ENCODE measurements around the gene TEKTIP1. TPM values are rescaled to one million over a fixed set of nuclear protein-coding genes. Genes with fewer than 3 reads are reported as not detected.

Gene TEKTIP1
- total RNA-seq, 1 experiment from 2014 or later, result 1.3 TPM

DNA sequence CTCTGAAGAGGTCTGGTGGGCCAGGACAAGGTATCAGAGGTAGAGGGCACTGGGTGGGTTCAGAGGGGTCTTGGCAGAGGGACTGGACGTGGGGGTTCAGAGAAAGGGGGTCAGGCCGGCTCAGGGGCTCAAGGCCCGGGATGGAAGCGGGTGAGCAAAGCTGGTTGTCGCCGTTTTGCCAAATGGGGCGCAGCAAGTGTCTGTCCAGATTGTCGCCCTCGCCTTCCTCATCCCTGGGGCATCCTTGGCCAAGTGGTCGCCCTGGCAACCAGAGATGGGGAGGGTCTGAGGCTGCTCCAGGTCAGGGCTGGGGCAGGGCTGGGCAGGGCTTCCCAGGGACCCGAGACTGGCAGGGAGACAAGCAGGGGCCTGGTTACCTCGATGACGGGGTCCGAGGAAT lies 45.3 kb upstream of the TEKTIP1 start:
- Histone ChIP-seq H2BK20ac (ENCODE audit: low read depth, low read length, poor library complexity, severe bottlenecking) (no peak overlapping the region), H3K4me2 (ENCODE audit: insufficient read depth, insufficient read length, low read length) (no peak overlapping the region), H3K18ac (ENCODE audit: insufficient read length, low read depth, low read length) (no peak overlapping the region), H3T11ph (ENCODE audit: low read length) (no peak overlapping the region), H3K79me1 (ENCODE audit: insufficient read depth, low read depth, low read length, poor library complexity, severe bottlenecking) (no peaks in the 10 kb centered on the region), H2BK12ac (ENCODE audit: insufficient read length, low read depth, low read length) (no peak overlapping the region), H4K20me1 (ENCODE audit: control insufficient read depth, insufficient read depth, insufficient read length) (no peaks in the 10 kb centered on the region), H3K27ac (ENCODE audit: insufficient read length, low read depth, low read length) (no peak overlapping the region), H3K23me2 (ENCODE audit: insufficient read length, low read depth, low read length, poor library complexity, severe bottlenecking) (no peaks in the 10 kb centered on the region), H3K9me3 (ENCODE audit: control insufficient read depth, low read depth, low read length) (no peaks in the 10 kb centered on the region), H2BK120ac (ENCODE audit: low read depth, low read length, poor library complexity, severe bottlenecking) (no peak overlapping the region), H3K56ac (ENCODE audit: insufficient read length, low read depth, low read length) (no peak overlapping the region), H3K14ac (ENCODE audit: insufficient read depth, low read length) (no peak overlapping the region; the same call in 1 of the 2 replicates), H3K9ac (ENCODE audit: extremely low read depth, insufficient read length, low read length) (no peak overlapping the region), H2AK5ac (ENCODE audit: insufficient read length, low read length) (no peak overlapping the region), H4K91ac (ENCODE audit: insufficient read length, low read depth, low read length) (no peak overlapping the region), H3K4me1 (ENCODE audit: insufficient read depth, low read length) (no peaks in the 10 kb centered on the region), H3K79me2 (ENCODE audit: insufficient read depth, low read length) (peaks cover 2% of the 10 kb centered on the region), H4K5ac (ENCODE audit: insufficient read length, low read depth, low read length) (no peak overlapping the region), H3K4ac (ENCODE audit: low read depth, low read length) (no peak overlapping the region), H2BK5ac (ENCODE audit: insufficient read length, low read length) (no peak overlapping the region), H4K8ac (replicated peaks; ENCODE audit: insufficient read length, low read depth, low read length) (no peak overlapping the region), H3K23ac (ENCODE audit: insufficient read length, low read depth, low read length) (no peak overlapping the region), H3K27me3 (ENCODE audit: insufficient read depth, low read length) (no peaks in the 10 kb centered on the region), H2BK15ac (ENCODE audit: low read depth, low read length) (no peak overlapping the region), H2AFZ (ENCODE audit: low read length) (no peak overlapping the region)
- WGBS (ENCODE audit: extremely low coverage, insufficient read length, low lambda C conversion rate), result no CpG with 5 or more reads among the region's 14 CpGs
- H3K36me3 Mint-ChIP-seq (ENCODE audit: insufficient read depth in 1 of 3, low read depth in 3 of 3), result peaks cover 20 to 49% (median 41%) of the 10 kb centered on the region in 3 experiments; a peak in 6 of 7 replicates
- no peak overlapping the region for H3K27ac Mint-ChIP-seq
- H3K9me3 Mint-ChIP-seq, result no peaks in the 10 kb centered on the region; a peak in 1 of 5 replicates
- no peak overlapping the region; a peak in 1 of 5 replicates for H3K4me3 Mint-ChIP-seq
- no peaks in the 10 kb centered on the region for H3K4me1 Mint-ChIP-seq
- TF ChIP-seq, protein P1, sequence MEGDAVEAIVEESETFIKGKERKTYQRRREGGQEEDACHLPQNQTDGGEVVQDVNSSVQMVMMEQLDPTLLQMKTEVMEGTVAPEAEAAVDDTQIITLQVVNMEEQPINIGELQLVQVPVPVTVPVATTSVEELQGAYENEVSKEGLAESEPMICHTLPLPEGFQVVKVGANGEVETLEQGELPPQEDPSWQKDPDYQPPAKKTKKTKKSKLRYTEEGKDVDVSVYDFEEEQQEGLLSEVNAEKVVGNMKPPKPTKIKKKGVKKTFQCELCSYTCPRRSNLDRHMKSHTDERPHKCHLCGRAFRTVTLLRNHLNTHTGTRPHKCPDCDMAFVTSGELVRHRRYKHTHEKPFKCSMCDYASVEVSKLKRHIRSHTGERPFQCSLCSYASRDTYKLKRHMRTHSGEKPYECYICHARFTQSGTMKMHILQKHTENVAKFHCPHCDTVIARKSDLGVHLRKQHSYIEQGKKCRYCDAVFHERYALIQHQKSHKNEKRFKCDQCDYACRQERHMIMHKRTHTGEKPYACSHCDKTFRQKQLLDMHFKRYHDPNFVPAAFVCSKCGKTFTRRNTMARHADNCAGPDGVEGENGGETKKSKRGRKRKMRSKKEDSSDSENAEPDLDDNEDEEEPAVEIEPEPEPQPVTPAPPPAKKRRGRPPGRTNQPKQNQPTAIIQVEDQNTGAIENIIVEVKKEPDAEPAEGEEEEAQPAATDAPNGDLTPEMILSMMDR (conservative IDR thresholded peaks at IDR 0.05), result no peak
- H3K27me3 Mint-ChIP-seq (ENCODE audit: low read depth), result no peaks in the 10 kb centered on the region
- DNase-seq, result no peak
